MCF 10A (cell line): ENCODE results near the gene PIGB. TPM values are rescaled to one million over a fixed set of nuclear protein-coding genes. Genes with fewer than 3 reads are reported as not detected.
A peak's percentile ranks its signal among the peaks of the same experiment; 100 is the strongest.
"Not testable (repeated sequence)": the region's sequence is repeated elsewhere in the genome, so short reads cannot be mapped to it uniquely, and the experiment has no call there.

Experiments used
- BruUV-seq: library from RNA; stranded (reverse); fragments of 400-500 nt; replicated peaks from 2 replicates; lab custom pipeline; 2021; lab: Mats Ljungman, UMichigan
- CTCF ChIA-PET: fragments of 300-600 bp; sonication (Branson Sonifier 250); formaldehyde crosslinking; extraction: SDS; loops from one replicate; lab custom pipeline; 2021; ENCODE audit warnings: antibody characterized with exemption, inconsistent platforms; lab: Yijun Ruan, JAX
- POLR2A ChIA-PET: fragments of 300-600, 350-650 bp; sonication (Branson Sonifier 250); formaldehyde crosslinking; extraction: SDS; loops from one replicate; lab custom pipeline; 2020; ENCODE audit warnings: antibody characterized with exemption, inconsistent platforms; lab: Yijun Ruan, JAX
- DNase-seq: peaks from one replicate; pipeline ENCODE4 v3.0.0-alpha.2; 2018; ENCODE audit not compliant: unreplicated experiment
- H3K27ac Mint-ChIP-seq: one replicate; pipeline ENCODE4 v1.8.0; 2022; ENCODE audit warnings: mild to moderate bottlenecking, low read depth, mixed read lengths; ENCODE audit not compliant: unreplicated experiment
- H3K27me3 Mint-ChIP-seq: one replicate; pipeline ENCODE4 v1.8.0; 2022; ENCODE audit warnings: mixed read lengths; ENCODE audit not compliant: insufficient read depth, unreplicated experiment
- H3K36me3 Mint-ChIP-seq: one replicate; pipeline ENCODE4 v1.8.0; 2022; ENCODE audit warnings: mild to moderate bottlenecking, moderate library complexity, mixed read lengths; ENCODE audit not compliant: insufficient read depth, unreplicated experiment
- H3K4me1 Mint-ChIP-seq: one replicate; pipeline ENCODE4 v1.8.0; 2022; ENCODE audit warnings: mixed read lengths; ENCODE audit not compliant: insufficient read depth, unreplicated experiment
- H3K4me3 Mint-ChIP-seq: one replicate; pipeline ENCODE4 v1.8.0; 2022; ENCODE audit warnings: mild to moderate bottlenecking, moderate library complexity, mixed read lengths; ENCODE audit not compliant: unreplicated experiment
- H3K9me3 Mint-ChIP-seq: one replicate; pipeline ENCODE4 v1.8.0; 2022; ENCODE audit warnings: mixed read lengths; ENCODE audit not compliant: unreplicated experiment
- CTCF ChIP-seq: fragments of 200-600 bp; IDR thresholded peaks from one replicate; pipeline ENCODE4 v1.8.0; 2022; ENCODE audit warnings: antibody characterized with exemption, mild to moderate bottlenecking; ENCODE audit not compliant: unreplicated experiment
- intact Hi-C: fragments of 100-400 bp; cut with micrococcal nuclease; formaldehyde crosslinking; loops from 2 replicates; pipeline ENCODE4 v1.14.1; 2022
- total RNA-seq: library from RNA; stranded (reverse); gene quantifications from 2 replicates; pipeline ENCODE4 v1.2.3, GENCODE V29; 2022

The PIGB gene
- total RNA-seq, 1 experiment from 2014 or later, result 16.2 TPM

DNA sequence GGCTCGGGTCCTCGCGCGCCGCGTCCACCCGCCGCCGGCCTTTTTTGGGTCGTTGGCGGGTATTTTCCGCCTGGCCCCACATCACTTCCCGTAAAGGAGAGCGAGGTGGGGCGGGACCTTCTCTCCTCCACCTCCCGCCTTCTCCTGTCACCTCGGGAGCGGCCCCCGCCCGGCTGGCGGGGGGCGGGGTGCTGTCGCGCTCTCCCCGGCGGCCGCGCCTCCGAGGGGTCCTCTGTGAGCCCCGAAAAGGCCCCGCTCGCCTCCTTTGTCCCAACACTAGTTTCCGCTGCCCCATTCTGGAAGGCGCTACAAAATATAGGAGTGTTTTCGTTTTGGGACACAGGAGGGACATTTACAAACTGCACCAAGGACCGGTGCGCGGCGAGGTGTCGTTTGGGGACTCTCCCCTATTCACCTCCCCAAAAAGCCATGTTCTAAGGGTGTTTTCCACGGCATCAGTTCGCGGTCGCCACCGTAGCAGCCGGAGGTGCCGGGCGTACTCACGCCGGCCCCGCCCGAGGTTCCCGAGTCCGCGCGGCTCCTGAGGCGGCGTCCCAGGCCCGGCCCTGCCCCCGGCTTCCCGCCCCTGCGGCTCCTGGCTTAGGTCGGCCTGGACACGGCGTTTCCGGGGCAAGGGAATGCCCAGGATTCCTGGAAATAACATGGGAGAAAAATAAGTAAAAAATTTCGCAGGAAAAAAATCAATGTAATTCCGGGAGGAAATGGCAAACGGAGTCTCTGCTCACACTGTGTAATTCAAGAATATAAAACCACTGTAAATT is 29.1 kb upstream of the PIGB start, which contains the start of gene RAB27A:
TSS of gene RAB27A (minus strand) at position 68 of the 782 bp plus-strand sequence. CDS start 54,879 bp downstream, outside the sequence.
- intact Hi-C loops, result loop anchor here (1.0 to 2.0 kb wide), 7 partner anchors 40 to 1327 kb away; partner anchors contain the start of genes CCPG1 and PIERCE2
- Mint-ChIP-seq H3K4me3 (peak within 1 kb of the TSS; percentile 89), H3K4me1 (peaks cover 15% of the 10 kb centered on the region), H3K9me3 (no peaks in the 10 kb centered on the region), H3K27ac (peak within 1 kb of the TSS; percentile 92), H3K36me3 (no peaks in the 10 kb centered on the region), H3K27me3 (no peaks in the 10 kb centered on the region)
- CTCF ChIA-PET, result interaction anchor here (0.6 to 5.6 kb wide), 11 partner anchors 23 to 339 kb away, joined by 3 to 134 read pairs (median 4); partner anchors contain the start of genes CCPG1 and PIERCE2
- no peak for TF ChIP-seq CTCF
- DNase-seq, result peak; percentile 82
- no TSS peak for BruUV-seq
- POLR2A ChIA-PET, result interaction anchor here (1.0 to 2.8 kb wide), 8 partner anchors 29 to 93 kb away, joined by 3 to 20 read pairs (median 6); partner anchors contain the start of genes PIGB, PIGBOS1 and RSL24D1

- Mint-ChIP-seq H3K27me3 (no peaks in the 10 kb centered on the region), H3K4me3 (peak overlapping the region; percentile 89), H3K27ac (peak overlapping the region; percentile 92), H3K9me3 (no peaks in the 10 kb centered on the region), H3K4me1 (peaks cover 15% of the 10 kb centered on the region), H3K36me3 (no peaks in the 10 kb centered on the region)
- CTCF ChIA-PET, result interaction anchor here (0.6 to 5.6 kb wide), 31 partner anchors 9 to 1421 kb away, joined by 3 to 134 read pairs (median 3); partner anchors contain the start of genes CCPG1 and PIERCE2
- peak; percentile 84 for DNase-seq
- POLR2A ChIA-PET, result interaction anchor here (1.0 to 2.8 kb wide), 6 partner anchors 28 to 94 kb away, joined by 3 to 20 read pairs (median 4); partner anchors contain the start of genes PIGB, PIGBOS1 and RSL24D1
- BruUV-seq, result TSS peak; percentile 36
- intact Hi-C loops, result loop anchor here (1.0 to 2.0 kb wide), 5 partner anchors 69 to 1328 kb away; no protein-coding TSS in a partner anchor
- TF ChIP-seq CTCF, result peak; percentile 84
Measured at GRCh38 chr15:55290528-55291057, 28.4 kb upstream of the PIGB start.

GRCh38 chr15:55297315-55297714 is 21.7 kb upstream of the PIGB start:
- Mint-ChIP-seq H3K4me1 (no peaks in the 10 kb centered on the region), H3K4me3 (no peak overlapping the region), H3K9me3 (no peaks in the 10 kb centered on the region), H3K36me3 (no peaks in the 10 kb centered on the region), H3K27ac (no peak overlapping the region), H3K27me3 (no peaks in the 10 kb centered on the region)
- DNase-seq, result no peak
- no TSS peak for BruUV-seq
- CTCF ChIA-PET, result interaction anchor here (0.7 to 1.3 kb wide), 4 partner anchors 76 to 342 kb away, joined by 3 read pairs; no protein-coding TSS in a partner anchor
- TF ChIP-seq CTCF, result no peak
- intact Hi-C loops, result no loop called here
- POLR2A ChIA-PET, result no interaction called here

GRCh38 chr15:55302801-55303200 is 16.2 kb upstream of the PIGB start:
- intact Hi-C loops, DNase-seq, BruUV-seq, H3K27ac Mint-ChIP-seq, H3K9me3 Mint-ChIP-seq, H3K36me3 Mint-ChIP-seq, CTCF ChIA-PET, H3K27me3 Mint-ChIP-seq, H3K4me3 Mint-ChIP-seq, H3K4me1 Mint-ChIP-seq, POLR2A ChIA-PET: not testable (repeated sequence)
